Osteocyte (in vitro differentiated cells): ENCODE data around the gene LRRC63. TPM values are rescaled to one million over a fixed set of nuclear protein-coding genes. Genes with fewer than 3 reads are reported as not detected.

Experiments
- DNase-seq: peaks from one replicate; pipeline ENCODE4 v3.0.0; 2021; ENCODE audit warnings: mixed read lengths; ENCODE audit not compliant: unreplicated experiment; ENCODE audit errors: extremely low spot score
- H3K27ac Mint-ChIP-seq: one replicate; pipeline ENCODE4 v1.8.0; 2021; ENCODE audit warnings: mild to moderate bottlenecking, mixed read lengths; ENCODE audit not compliant: unreplicated experiment
- H3K27me3 Mint-ChIP-seq: one replicate; pipeline ENCODE4 v1.8.0; 2021; ENCODE audit warnings: mixed read lengths; ENCODE audit not compliant: unreplicated experiment
- H3K36me3 Mint-ChIP-seq: one replicate; pipeline ENCODE4 v1.8.0; 2021; ENCODE audit warnings: mixed read lengths; ENCODE audit not compliant: unreplicated experiment
- H3K4me1 Mint-ChIP-seq: one replicate; pipeline ENCODE4 v1.8.0; 2021; ENCODE audit warnings: mixed read lengths; ENCODE audit not compliant: unreplicated experiment
- H3K4me3 Mint-ChIP-seq: one replicate; pipeline ENCODE4 v1.8.0; 2021; ENCODE audit warnings: mild to moderate bottlenecking, moderate library complexity, mixed read lengths; ENCODE audit not compliant: unreplicated experiment
- H3K9me3 Mint-ChIP-seq: one replicate; pipeline ENCODE4 v1.8.0; 2021; ENCODE audit warnings: mixed read lengths; ENCODE audit not compliant: unreplicated experiment
- total RNA-seq: library from RNA; stranded (reverse); gene quantifications from 2 replicates; pipeline ENCODE4 v1.2.1, GENCODE V29; 2021
- TF ChIP-seq, protein P1 (sequence below): fragments of 200-600 bp; sonication (generic); IDR thresholded peaks from 2 replicates; pipeline ENCODE4 v1.5.0; 2021; ENCODE audit warnings: antibody characterized with exemption, mild to moderate bottlenecking, moderate library complexity

LRRC63 gene
- total RNA-seq, 1 donor from 2014 or later, result not detected

DNA sequence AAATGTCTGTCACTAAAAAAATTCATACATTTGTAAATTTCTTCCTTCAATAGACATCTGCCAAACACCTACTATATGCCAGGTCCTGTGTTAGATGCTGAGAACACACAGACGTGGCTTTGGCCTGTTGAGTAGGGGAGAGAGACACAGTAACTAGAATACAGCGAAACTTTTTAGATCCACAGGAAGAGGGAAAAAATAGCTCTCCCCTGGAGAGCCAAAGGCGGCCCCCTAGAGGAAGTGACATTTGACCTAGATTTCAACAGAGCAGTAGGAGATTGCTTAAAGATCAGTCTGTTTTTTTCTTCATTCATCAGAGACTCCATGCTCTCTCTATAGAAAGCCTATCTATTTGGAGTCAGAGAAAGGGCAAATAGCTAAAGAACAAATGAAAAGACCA is 41.0 kb upstream of the LRRC63 start:
- Mint-ChIP-seq H3K4me1 (peaks cover 8% of the 10 kb centered on the region), H3K27ac (no peak overlapping the region), H3K9me3 (no peaks in the 10 kb centered on the region), H3K27me3 (peaks cover 11% of the 10 kb centered on the region), H3K4me3 (no peak overlapping the region), H3K36me3 (no peaks in the 10 kb centered on the region)
- no peak for DNase-seq
- TF ChIP-seq, protein P1, sequence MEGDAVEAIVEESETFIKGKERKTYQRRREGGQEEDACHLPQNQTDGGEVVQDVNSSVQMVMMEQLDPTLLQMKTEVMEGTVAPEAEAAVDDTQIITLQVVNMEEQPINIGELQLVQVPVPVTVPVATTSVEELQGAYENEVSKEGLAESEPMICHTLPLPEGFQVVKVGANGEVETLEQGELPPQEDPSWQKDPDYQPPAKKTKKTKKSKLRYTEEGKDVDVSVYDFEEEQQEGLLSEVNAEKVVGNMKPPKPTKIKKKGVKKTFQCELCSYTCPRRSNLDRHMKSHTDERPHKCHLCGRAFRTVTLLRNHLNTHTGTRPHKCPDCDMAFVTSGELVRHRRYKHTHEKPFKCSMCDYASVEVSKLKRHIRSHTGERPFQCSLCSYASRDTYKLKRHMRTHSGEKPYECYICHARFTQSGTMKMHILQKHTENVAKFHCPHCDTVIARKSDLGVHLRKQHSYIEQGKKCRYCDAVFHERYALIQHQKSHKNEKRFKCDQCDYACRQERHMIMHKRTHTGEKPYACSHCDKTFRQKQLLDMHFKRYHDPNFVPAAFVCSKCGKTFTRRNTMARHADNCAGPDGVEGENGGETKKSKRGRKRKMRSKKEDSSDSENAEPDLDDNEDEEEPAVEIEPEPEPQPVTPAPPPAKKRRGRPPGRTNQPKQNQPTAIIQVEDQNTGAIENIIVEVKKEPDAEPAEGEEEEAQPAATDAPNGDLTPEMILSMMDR, result no peak

DNA sequence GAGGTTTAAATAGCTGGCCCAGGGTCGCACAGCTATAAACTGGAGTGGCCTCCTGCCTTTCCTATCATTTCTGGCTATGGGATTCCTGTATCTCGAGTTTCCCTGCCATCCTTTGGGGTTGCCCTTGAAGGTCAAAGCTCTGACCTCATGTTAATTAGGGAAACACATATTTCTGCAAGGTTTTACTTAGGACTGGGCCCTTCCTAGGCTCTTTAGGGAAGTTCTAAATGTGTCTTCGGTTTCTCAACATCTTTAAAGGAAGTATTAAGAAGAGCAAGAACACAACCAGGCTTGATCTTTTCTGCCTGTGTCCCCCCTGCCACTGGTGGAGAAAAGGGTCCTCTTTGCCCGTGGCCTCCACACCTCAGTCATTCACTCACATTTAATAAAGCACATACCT is 40.5 kb upstream of the LRRC63 start:
- Mint-ChIP-seq H3K4me3 (no peak overlapping the region), H3K4me1 (peaks cover 7% of the 10 kb centered on the region), H3K36me3 (no peaks in the 10 kb centered on the region), H3K9me3 (no peaks in the 10 kb centered on the region), H3K27ac (no peak overlapping the region), H3K27me3 (peaks cover 13% of the 10 kb centered on the region)
- TF ChIP-seq, protein P1, result no peak
- no peak for DNase-seq

DNA sequence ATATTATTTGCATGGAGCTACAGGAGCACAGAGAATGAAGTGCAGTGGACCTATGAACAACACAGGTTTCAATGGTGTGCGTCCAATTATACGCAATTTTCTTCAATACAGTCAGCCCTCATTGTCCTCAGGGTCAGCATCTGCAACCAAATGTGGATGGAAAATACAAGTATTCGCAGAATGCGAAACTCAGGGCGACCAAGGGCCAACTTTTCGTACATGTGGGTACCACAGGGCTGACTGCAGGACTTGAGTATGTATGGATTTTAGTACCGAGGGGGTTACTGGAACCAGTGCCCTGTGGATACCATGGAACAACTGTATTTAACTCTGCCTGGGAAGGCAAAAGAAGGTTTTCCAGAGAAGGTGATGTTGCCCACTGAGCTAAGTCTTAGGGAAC is 40.0 kb upstream of the LRRC63 start:
- DNase-seq, result no peak
- Mint-ChIP-seq H3K9me3 (no peaks in the 10 kb centered on the region), H3K36me3 (no peaks in the 10 kb centered on the region), H3K4me1 (peaks cover 5% of the 10 kb centered on the region), H3K4me3 (no peak overlapping the region), H3K27me3 (peaks cover 17% of the 10 kb centered on the region), H3K27ac (no peak overlapping the region)
- TF ChIP-seq, protein P1, result no peak

DNA sequence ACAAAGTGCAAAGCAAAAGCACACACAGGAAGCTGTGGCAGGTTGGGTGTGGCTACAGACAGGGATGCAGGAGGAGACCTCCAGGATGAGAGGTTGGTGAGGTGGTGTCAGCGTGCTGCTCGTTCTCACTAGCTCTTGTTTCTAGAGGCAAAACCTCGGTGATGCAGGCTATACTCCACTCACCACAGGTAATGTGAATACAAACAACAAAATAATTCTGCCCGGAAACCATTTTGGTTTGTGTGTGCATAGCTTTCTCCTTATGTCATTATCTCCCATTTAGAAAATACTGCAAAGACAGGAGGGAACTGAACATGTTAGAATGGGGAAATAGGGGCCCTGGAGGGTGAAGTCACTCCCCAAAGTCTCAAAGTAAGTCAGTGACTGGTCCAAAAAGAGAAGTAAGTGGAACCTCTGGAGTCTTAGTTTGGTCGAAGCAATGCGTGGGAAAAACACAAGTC is 39.2 kb upstream of the LRRC63 start:
- no peaks in the 10 kb centered on the region for H3K36me3 Mint-ChIP-seq
- DNase-seq, result no peak
- TF ChIP-seq, protein P1, result no peak
- H3K4me1 Mint-ChIP-seq, result peaks cover 5% of the 10 kb centered on the region
- H3K4me3 Mint-ChIP-seq, result no peak overlapping the region
- H3K27ac Mint-ChIP-seq, result no peak overlapping the region
- H3K27me3 Mint-ChIP-seq, result peaks cover 13% of the 10 kb centered on the region
- no peaks in the 10 kb centered on the region for H3K9me3 Mint-ChIP-seq

DNA sequence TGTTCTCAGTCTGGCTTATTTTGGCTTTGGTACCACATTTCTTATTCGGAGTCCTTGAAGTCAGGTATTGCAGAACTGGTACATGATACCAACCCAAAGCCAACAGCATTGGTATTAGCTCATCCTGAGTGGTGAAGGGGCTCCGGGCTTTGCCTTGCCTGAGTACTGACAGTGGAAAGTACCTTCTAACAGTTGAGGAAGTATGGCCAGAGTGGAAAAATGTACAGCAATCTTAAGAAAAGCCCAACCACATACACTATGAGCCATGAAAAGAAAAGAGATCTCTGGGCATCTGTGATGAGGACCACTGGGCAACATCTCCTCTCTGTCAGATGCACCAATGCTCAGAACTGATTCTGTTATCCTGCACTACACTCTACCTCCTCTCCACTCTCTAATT is 38.1 kb upstream of the LRRC63 start:
- TF ChIP-seq, protein P1, result no peak
- no peak overlapping the region for H3K4me3 Mint-ChIP-seq
- H3K27me3 Mint-ChIP-seq, result peaks cover 13% of the 10 kb centered on the region
- H3K4me1 Mint-ChIP-seq, result peaks cover 5% of the 10 kb centered on the region
- no peaks in the 10 kb centered on the region for H3K36me3 Mint-ChIP-seq
- no peak for DNase-seq
- no peak overlapping the region for H3K27ac Mint-ChIP-seq
- H3K9me3 Mint-ChIP-seq, result no peaks in the 10 kb centered on the region
